Adrenal gland (tissue), 5 donors: ENCODE results near the gene AOX1.

ENCODE experiments used
- POLR2A ChIP-seq, 2 donors: fragments of 450-650 bp; IDR thresholded peaks; one replicate each; pipeline ENCODE4 v1.6.1; 2017; ENCODE audit warnings: antibody characterized with exemption in 2 of 2, mild to moderate bottlenecking in 2 of 2, moderate library complexity in 1 of 2
- TF ChIP-seq, protein P1 (sequence below), 6 experiments: fragments of 450-650 bp in 4 of 6; fragments of 200-600 bp in 2 of 6; sonication (generic) in 1 of 6; IDR thresholded peaks; 1 replicate in 5 of 6; 2 replicates in 1 of 6; pipeline versions ENCODE4 v1.5.1 to v1.8.0; 2016 to 2021; ENCODE audit warnings: antibody characterized with exemption in 6 of 6, mild to moderate bottlenecking in 2 of 6, moderate library complexity in 1 of 6
- donor health status: DM: no; HTN: no; CAD: no.

GRCh38 chr2:200668478-200668877, 82.7 kb downstream of the AOX1 start:
- TF ChIP-seq, protein P1, sequence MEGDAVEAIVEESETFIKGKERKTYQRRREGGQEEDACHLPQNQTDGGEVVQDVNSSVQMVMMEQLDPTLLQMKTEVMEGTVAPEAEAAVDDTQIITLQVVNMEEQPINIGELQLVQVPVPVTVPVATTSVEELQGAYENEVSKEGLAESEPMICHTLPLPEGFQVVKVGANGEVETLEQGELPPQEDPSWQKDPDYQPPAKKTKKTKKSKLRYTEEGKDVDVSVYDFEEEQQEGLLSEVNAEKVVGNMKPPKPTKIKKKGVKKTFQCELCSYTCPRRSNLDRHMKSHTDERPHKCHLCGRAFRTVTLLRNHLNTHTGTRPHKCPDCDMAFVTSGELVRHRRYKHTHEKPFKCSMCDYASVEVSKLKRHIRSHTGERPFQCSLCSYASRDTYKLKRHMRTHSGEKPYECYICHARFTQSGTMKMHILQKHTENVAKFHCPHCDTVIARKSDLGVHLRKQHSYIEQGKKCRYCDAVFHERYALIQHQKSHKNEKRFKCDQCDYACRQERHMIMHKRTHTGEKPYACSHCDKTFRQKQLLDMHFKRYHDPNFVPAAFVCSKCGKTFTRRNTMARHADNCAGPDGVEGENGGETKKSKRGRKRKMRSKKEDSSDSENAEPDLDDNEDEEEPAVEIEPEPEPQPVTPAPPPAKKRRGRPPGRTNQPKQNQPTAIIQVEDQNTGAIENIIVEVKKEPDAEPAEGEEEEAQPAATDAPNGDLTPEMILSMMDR (IDR thresholded peaks at IDR 0.05): no peak
- TF ChIP-seq POLR2A (IDR thresholded peaks at IDR 0.05): no peak
